Activated naive CD8-positive, alpha-beta T cell (primary cell): ENCODE data around the gene GRIP2.

ENCODE experiments used
- H3K27ac Mint-ChIP-seq: one replicate; pipeline ENCODE4 v1.8.0; 2021; ENCODE audit warnings: mixed read lengths
- H3K27me3 Mint-ChIP-seq: one replicate; pipeline ENCODE4 v1.8.0; 2021; ENCODE audit warnings: mixed read lengths
- H3K36me3 Mint-ChIP-seq: one replicate; pipeline ENCODE4 v1.8.0; 2021; ENCODE audit warnings: mixed read lengths
- H3K4me1 Mint-ChIP-seq: one replicate; pipeline ENCODE4 v1.8.0; 2021; ENCODE audit warnings: low read depth, mixed read lengths
- H3K4me3 Mint-ChIP-seq: one replicate; pipeline ENCODE4 v1.8.0; 2021; ENCODE audit warnings: mild to moderate bottlenecking, mixed read lengths
- H3K9me3 Mint-ChIP-seq: one replicate; pipeline ENCODE4 v1.8.0; 2021; ENCODE audit warnings: low read depth, mixed read lengths

GRIP2 gene

DNA sequence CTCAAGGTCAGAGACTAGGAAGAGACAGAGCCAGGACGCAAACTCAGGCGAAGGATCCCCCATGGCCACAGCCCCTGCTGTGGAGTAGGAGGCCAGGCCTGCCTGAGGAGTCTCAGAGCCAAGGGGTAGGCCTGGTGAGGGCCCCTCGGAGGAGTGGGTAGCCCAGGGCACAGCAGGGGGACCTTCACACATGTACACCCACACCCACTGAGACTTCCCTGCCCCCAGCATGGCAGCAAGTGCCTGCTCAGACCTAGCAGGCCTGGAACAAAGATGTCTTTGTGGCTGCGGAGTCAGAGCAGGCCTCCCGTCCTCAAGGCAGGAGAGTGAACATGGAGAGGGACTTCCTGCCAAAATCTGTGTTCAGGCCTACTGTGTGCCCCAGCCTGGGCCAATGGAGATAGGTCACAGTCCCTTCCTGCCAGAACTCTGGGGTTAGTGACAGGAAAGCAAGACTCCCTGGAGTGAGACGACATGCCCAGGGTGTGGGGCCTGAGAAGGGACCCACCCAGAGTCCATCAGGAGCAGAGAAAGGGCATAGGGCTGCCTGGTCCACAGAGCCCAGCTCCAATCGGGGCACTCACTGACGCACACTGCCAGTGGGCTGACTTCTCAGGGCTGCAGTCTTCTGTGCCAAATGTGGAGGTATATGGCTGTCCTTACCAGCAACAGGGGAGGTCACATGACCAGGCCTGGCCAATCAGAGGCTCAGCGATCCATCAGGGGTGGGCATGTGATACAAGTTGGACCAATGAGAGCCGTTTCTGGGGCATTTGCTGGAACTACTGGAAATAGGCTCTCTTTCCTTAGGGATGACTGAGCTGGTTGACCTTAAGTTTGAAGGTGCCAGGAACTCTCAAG, 2.3 kb downstream of the GRIP2 start:
- Mint-ChIP-seq H3K9me3 (no peaks in the 10 kb centered on the region), H3K27ac (no peak overlapping the region), H3K4me3 (no peak overlapping the region), H3K4me1 (no peaks in the 10 kb centered on the region), H3K27me3 (no peaks in the 10 kb centered on the region), H3K36me3 (no peaks in the 10 kb centered on the region)

DNA sequence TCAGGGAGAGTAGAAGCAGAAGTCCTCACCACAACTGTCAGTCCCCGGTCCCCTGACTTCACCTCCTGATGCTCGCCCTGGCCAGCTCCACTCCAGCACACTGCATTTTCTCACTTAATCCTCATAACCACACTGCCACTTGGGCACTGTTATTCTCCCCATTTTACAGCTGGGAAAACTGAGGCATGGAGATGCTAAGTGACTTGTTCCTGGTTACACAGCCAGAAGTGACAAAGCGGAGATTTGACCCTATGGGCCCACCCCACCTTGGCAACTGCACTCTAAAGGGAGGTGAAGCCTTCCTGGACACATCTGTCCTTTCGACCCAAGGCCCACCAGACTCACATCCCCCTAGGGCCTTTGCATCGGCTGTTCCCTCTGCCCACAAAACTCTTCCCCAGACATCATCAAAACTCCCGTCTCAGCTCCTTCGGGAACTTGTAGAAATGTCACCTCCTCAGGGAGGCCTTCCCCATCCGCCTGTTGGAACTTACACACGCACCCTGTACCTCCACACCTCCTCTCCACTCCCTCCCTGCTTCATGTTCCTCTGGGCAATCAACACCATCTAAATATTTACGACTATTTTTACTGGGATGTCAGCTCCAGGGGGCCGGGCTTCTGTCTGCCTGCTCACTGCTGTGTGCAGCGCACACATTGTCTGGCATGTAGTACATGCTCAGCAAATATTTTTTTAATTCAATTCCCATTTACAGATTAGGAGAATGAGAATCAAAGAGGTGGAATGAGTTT, 3.1 kb downstream of the GRIP2 start:
- no peaks in the 10 kb centered on the region for H3K36me3 Mint-ChIP-seq
- H3K4me3 Mint-ChIP-seq, result no peak overlapping the region
- H3K27me3 Mint-ChIP-seq, result no peaks in the 10 kb centered on the region
- no peak overlapping the region for H3K27ac Mint-ChIP-seq
- no peaks in the 10 kb centered on the region for H3K9me3 Mint-ChIP-seq
- no peaks in the 10 kb centered on the region for H3K4me1 Mint-ChIP-seq

DNA sequence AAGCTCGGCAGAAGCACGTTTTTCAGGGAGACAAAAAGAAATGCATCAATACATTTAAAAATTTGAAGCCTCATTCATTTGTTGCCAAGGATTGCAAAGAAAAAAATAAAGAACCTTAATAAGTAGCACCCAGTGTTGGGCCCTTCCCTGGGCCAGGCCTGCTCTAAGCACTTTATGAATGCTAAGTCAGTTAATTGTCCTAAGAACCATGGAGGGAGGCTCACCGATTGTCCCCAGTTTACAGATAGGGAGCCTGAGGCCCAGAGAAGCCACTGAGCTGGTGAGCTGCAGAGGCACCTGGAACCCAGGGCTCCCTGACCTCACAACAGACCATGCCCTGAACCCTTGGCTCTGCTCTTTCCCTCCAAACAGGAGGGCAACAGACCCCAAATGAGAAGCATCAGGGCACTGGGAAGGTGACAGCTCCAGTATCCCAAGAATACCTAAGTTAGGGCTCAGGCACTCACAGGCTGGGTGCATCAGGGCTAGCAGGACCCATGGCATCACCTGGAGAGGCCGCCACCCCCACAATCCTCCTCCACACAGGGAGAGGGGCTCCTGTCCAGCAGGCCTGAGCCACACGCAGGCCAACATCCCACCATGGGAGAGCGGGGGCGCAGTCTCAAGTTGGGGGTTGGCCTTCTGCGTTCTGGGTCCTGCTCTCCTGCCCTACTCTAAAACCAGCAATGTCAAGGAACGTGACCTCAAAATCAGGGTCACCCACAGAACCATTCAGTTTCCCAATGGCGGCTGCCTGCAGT, 3.9 kb downstream of the GRIP2 start:
- Mint-ChIP-seq H3K4me1 (no peaks in the 10 kb centered on the region), H3K27me3 (no peaks in the 10 kb centered on the region), H3K27ac (no peak overlapping the region), H3K9me3 (no peaks in the 10 kb centered on the region), H3K36me3 (no peaks in the 10 kb centered on the region), H3K4me3 (no peak overlapping the region)

DNA sequence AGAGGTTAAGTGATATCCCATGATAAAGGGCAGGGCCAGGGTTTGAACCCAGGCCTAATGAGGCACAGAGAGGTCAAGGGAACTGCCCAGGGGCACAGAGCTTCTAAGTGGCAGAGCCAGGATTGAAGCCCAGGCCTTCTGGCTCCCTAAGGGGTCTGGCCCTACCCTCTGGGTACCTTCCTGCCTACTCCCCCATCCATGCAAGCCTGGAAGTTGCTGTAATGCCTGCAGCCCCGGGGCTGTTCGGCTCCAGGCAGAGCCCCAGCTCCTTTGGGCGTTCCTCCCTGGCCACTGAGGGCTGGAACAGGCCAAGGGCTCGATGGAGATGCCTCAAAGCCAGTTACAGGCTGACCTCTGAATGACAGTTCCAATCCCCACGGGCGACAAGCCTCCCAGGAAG, 4.5 kb downstream of the GRIP2 start:
- H3K4me1 Mint-ChIP-seq, result no peaks in the 10 kb centered on the region
- H3K36me3 Mint-ChIP-seq, result no peaks in the 10 kb centered on the region
- no peak overlapping the region for H3K27ac Mint-ChIP-seq
- no peak overlapping the region for H3K4me3 Mint-ChIP-seq
- no peaks in the 10 kb centered on the region for H3K27me3 Mint-ChIP-seq
- no peaks in the 10 kb centered on the region for H3K9me3 Mint-ChIP-seq

DNA sequence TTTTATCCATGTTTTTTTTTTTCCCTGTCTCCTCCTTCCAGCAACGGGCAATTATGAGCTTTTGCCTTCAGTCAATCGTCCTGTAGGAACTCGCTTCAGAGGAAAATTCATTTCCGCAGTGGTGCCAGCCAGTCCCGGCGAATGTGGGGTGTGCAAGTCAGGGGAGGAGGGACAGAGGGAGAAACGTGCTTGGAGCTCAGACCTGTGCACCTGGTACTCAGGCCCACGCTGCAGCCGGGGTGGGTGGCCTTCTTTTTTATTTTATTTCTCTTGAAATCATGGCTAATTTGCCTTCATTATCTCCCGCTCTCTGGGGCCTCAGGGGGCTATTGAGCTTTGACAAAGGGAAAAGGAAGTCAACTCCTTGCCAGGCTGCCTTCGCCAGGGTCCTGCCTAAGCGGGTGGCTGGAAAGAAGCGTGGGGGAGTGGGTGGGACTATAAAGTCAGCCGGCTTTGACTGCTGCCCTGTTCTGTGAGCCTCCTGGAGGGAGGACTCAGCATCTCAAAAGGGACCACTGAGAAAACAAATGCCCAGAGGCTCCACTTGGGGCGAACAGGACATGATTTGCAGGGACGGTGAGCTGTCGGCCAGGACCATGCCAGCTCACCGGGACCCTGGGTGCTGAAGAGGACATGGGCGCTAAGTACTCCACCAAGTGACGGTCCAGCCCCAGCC, 5.5 kb downstream of the GRIP2 start:
- no peaks in the 10 kb centered on the region for H3K4me1 Mint-ChIP-seq
- no peak overlapping the region for H3K27ac Mint-ChIP-seq
- no peaks in the 10 kb centered on the region for H3K36me3 Mint-ChIP-seq
- H3K27me3 Mint-ChIP-seq, result no peaks in the 10 kb centered on the region
- H3K4me3 Mint-ChIP-seq, result no peak overlapping the region
- H3K9me3 Mint-ChIP-seq, result no peaks in the 10 kb centered on the region

DNA sequence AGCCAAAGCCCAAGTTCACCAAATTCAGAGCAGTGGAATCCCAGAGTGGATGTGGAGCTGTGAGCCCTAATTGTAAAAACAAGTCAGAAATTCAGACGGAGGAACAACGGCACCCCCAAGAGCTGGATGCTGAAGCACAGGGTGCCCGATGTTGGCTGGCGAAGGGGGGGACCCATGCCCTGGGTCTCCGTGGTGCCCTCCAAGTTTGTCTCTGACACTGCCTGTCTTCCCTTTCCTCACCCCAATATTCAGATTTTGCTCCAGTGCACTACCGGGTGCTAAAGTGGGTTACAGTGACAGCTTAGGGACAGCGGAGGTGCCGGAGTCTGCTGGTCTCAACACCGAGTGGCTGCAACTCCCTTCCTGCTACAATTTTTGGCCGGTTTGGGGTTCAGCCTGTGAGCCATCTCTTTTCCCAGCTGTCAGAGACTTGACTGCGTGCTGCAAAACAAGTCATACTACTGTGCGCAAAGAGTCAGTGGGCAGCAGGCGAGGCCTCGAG, 6.6 kb downstream of the GRIP2 start:
- Mint-ChIP-seq H3K9me3 (no peaks in the 10 kb centered on the region), H3K27me3 (no peaks in the 10 kb centered on the region), H3K4me3 (no peak overlapping the region), H3K27ac (no peak overlapping the region), H3K36me3 (no peaks in the 10 kb centered on the region), H3K4me1 (no peaks in the 10 kb centered on the region)

DNA sequence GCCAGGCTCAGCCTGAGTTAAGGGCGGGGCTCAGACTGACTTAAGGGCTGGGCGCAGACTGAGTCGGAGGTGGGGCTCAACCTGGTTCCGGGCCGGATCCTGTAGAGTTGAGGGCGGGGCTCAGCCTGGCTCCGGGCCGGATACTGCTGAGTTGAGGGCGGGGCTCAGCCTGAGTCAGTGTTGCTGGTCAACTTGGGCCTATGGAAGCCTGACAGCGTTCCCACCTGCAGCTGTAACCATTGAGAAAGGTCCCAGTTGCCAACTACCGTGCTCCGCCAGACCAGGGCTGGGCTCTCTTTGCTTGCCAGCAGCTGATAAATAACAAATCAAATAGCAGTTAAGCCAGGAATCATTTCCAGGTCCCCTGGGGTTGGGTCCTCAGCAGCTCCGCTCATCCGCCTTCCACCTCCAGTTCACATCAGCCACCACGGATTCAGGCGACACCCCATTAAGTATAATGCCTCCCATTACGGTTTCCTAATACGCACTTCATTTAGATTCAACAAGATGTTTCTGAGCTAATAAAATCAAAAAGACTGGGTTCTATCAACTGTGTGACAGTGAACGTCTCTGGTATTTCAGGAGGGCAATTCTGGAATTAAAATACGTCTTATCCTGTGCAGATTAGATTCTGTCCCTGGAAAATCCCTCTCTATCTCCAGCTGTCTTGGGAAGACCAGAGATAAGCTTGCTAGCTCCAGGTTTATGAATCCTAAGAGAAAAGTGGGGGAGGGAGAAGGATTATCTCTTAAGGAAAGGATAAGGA, 7.3 kb downstream of the GRIP2 start:
- H3K27me3 Mint-ChIP-seq, result peaks cover 2% of the 10 kb centered on the region
- no peak overlapping the region for H3K27ac Mint-ChIP-seq
- no peaks in the 10 kb centered on the region for H3K4me1 Mint-ChIP-seq
- H3K4me3 Mint-ChIP-seq, result no peak overlapping the region
- no peaks in the 10 kb centered on the region for H3K36me3 Mint-ChIP-seq
- no peaks in the 10 kb centered on the region for H3K9me3 Mint-ChIP-seq

DNA sequence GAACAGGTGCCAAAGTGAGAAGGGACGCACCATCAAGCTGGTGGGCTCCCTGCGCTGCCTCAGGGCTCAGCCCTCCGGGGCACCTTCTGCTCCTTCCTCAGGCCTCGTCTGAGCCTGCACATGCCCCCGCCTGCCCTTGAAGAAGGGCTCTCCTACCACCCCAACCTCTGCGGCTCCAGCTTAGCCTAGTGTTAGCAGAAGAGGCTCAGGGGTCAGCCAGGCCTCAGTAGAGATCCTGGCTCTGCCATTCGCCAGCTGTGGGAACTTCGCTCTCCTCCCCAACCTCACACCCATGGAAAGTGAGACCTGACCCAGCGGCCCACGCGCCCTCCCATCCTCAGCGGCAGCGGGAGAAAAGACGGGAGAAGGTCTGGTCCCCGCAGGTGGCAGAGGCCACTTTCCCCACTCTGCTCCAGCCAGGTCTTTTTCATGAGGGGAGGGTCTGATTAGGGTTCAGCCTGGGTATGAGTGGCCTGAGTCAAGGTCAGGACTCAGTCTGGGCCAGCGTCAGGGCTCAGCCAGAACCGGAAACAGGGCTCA, 8.2 kb downstream of the GRIP2 start:
- no peak overlapping the region for H3K27ac Mint-ChIP-seq
- peaks cover 2% of the 10 kb centered on the region for H3K27me3 Mint-ChIP-seq
- H3K4me1 Mint-ChIP-seq, result no peaks in the 10 kb centered on the region
- H3K9me3 Mint-ChIP-seq, result no peaks in the 10 kb centered on the region
- no peaks in the 10 kb centered on the region for H3K36me3 Mint-ChIP-seq
- H3K4me3 Mint-ChIP-seq, result no peak overlapping the region

DNA sequence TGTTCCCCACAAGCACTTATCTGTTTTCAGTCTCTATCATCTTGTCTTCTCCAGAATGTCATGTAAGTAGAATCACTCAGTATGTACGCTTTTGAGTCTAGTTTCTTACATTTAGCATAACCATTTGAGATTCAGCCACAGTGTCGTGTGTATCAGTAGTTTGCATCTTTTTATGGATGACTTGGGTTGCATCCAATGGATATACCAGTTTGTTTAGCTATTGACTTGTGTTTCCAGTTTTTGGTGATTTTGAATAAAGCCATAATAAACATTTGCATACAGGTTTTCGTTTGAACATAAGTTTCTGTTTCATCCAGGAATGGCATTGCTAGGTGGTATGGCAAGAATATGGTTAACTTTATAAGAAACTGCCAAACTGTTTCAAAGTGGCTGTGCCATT, 12.1 kb downstream of the GRIP2 start:
- Mint-ChIP-seq H3K27ac (no peak overlapping the region), H3K4me3 (no peak overlapping the region), H3K36me3 (no peaks in the 10 kb centered on the region), H3K4me1 (no peaks in the 10 kb centered on the region), H3K27me3 (peaks cover 2% of the 10 kb centered on the region), H3K9me3 (no peaks in the 10 kb centered on the region)

DNA sequence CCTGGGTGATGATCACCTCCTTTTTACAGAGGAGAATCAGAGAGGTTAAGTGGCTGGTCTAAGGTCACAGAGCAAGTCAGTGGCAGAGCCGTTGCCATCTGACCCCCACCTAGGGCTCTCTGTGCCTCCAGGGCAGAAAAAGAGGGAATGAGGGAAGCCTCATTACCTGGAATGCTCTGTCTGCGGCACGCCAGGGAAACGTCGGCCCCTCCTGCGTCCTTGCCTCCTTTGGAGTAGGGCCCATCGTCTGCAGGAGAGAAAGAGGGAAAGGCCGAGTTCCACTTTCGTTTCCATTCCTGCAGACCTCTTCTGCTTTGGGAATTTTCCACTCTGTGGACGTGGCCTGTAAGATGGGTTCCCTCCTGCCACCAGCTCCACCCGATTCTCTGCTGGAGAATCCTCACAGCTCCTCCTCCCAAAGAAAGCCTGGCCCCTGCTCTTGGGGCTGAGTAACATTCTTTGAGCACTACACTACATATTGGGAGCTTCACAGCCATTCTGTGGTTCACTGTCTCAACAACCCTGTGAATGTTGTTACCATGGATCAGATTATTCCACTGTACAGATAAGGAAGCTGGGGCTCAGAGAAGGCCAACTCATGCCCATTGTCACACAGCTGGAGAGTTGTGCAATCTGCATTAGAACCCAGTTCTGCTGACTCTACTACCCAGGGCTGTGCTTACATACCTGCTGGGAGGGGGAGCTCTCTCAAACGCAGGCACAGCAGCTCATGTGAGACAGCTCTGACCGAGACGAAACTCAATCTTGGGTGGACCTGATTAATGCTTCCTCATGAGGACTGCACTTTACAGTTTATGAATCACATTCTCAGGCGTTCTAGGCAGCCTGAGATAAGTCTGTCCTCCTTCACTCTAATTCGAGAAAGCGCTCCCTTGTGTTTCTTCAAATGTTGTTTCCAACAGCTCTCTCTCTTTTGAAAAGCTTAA, 14.2 kb downstream of the GRIP2 start:
- no peaks in the 10 kb centered on the region for H3K4me1 Mint-ChIP-seq
- no peak overlapping the region for H3K27ac Mint-ChIP-seq
- H3K36me3 Mint-ChIP-seq, result no peaks in the 10 kb centered on the region
- H3K9me3 Mint-ChIP-seq, result no peaks in the 10 kb centered on the region
- no peak overlapping the region for H3K4me3 Mint-ChIP-seq
- peaks cover 2% of the 10 kb centered on the region for H3K27me3 Mint-ChIP-seq

DNA sequence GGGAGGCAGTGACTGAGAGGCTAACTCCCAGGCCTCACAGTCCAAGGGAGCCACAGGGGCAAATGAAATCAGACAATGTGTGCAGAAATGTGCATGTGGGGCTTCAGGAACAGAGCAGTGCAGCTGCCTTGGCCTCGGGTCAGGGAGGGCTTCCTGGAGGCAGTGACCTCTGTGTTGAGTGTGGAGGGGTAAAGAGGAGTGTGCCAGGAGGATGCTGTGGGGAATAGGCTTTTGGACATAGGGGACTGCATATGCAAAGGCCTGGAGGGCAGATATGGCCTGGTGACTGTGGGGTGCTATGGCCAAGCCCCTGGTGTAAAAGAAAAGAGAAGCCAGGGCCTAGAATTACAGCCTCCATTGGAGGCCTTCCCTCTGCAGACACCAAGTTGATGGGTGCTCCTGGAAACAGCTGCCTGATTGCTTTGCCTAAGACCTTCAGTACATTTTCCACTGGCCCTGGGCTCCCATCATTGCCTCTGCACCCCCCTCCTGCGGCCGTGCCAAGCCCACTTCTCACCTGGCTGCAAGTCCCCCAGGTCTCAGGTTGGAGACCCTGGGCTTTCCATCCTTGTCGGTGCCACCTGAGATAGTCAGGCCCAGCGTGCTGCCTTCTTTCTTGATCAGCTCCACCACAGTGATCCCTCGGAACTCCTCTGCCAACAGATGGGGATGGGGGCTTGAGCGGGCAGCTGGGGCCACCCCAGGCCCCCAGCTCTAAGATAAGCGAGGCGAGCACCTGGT, 15.1 kb downstream of the GRIP2 start:
- Mint-ChIP-seq H3K9me3 (no peaks in the 10 kb centered on the region), H3K27me3 (peaks cover 2% of the 10 kb centered on the region), H3K4me1 (no peaks in the 10 kb centered on the region), H3K27ac (no peak overlapping the region), H3K36me3 (no peaks in the 10 kb centered on the region), H3K4me3 (no peak overlapping the region)

DNA sequence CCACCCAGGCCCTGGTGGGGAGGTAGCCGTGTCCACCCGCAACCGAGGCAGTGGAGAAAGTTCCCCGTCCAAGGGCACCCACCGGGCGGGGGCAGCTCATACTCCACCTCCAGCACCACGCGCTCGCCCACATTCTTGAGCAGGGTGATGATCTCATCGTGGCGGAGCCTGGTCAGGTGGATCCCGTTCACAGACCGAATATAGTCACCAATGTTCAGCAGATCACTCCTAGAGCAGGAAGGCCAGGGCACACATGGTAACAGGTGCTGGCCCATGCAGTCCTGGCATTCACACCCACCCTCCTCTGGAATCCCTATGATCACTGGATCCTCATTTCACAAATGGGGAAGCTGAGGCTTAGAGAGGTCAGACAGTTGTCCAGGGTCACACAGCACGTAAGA, 15.8 kb downstream of the GRIP2 start:
- Mint-ChIP-seq H3K4me3 (no peak overlapping the region), H3K27ac (no peak overlapping the region), H3K27me3 (peaks cover 2% of the 10 kb centered on the region), H3K36me3 (no peaks in the 10 kb centered on the region), H3K4me1 (no peaks in the 10 kb centered on the region), H3K9me3 (no peaks in the 10 kb centered on the region)
